GM12873 (cell line): ENCODE data around the gene LYPLAL1.

ENCODE experiments used
- TF ChIP-seq, protein P1 (sequence below): IDR thresholded peaks from 2 replicates; pipeline ENCODE4 v1.5.1; 2012; ENCODE audit warnings: low read depth, mild to moderate bottlenecking, moderate library complexity, low read length, control low read depth; ENCODE audit not compliant: insufficient read depth; ENCODE audit errors: missing control alignments

LYPLAL1 gene

GRCh38 chr1:219210067-219210466 is 36.4 kb downstream of the LYPLAL1 start:
- TF ChIP-seq, protein P1, sequence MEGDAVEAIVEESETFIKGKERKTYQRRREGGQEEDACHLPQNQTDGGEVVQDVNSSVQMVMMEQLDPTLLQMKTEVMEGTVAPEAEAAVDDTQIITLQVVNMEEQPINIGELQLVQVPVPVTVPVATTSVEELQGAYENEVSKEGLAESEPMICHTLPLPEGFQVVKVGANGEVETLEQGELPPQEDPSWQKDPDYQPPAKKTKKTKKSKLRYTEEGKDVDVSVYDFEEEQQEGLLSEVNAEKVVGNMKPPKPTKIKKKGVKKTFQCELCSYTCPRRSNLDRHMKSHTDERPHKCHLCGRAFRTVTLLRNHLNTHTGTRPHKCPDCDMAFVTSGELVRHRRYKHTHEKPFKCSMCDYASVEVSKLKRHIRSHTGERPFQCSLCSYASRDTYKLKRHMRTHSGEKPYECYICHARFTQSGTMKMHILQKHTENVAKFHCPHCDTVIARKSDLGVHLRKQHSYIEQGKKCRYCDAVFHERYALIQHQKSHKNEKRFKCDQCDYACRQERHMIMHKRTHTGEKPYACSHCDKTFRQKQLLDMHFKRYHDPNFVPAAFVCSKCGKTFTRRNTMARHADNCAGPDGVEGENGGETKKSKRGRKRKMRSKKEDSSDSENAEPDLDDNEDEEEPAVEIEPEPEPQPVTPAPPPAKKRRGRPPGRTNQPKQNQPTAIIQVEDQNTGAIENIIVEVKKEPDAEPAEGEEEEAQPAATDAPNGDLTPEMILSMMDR = no peak

GRCh38 chr1:219215477-219215876 is 41.8 kb downstream of the LYPLAL1 start:
- TF ChIP-seq, protein P1 = no peak

- TF ChIP-seq, protein P1 = peak; percentile 50
Measured at GRCh38 chr1:219220945-219221344, 47.3 kb downstream of the LYPLAL1 start.

GRCh38 chr1:219223496-219223895 is 49.8 kb downstream of the LYPLAL1 start:
- TF ChIP-seq, protein P1 = no peak

GRCh38 chr1:219226196-219226595 is 52.5 kb downstream of the LYPLAL1 start:
- TF ChIP-seq, protein P1 = no peak

- TF ChIP-seq, protein P1 = no peak
Measured at GRCh38 chr1:219227360-219228057, 53.8 kb downstream of the LYPLAL1 start.

GRCh38 chr1:219228058-219228419 is 54.4 kb downstream of the LYPLAL1 start:
- TF ChIP-seq, protein P1 = no peak
